ENCODE results near the gene C1QL4.

- TF ChIP-seq SIN3A (IDR thresholded peaks at IDR 0.05; ENCODE audit: borderline replicate concordance, insufficient read depth, low read depth, low read length) (no peak), CTCF (IDR thresholded peaks at IDR 0.05) (peak; percentile 98), REST (IDR thresholded peaks at IDR 0.05; ENCODE audit: insufficient read depth in 1 of 2, low read depth in 2 of 2, low read length in 1 of 2) (no peak), POLR2AphosphoS5 (IDR thresholded peaks at IDR 0.05; ENCODE audit: low read depth, low read length) (no peak)
Observed at GRCh38 chr12:49347311-49348193, 10.6 kb upstream of the C1QL4 start.

Measured in Panc1 (cell line).